Measurements from ENCODE around the gene BRINP3.

Gene BRINP3

GRCh38 chr1:190274721-190275120 is 202.9 kb downstream of the BRINP3 start:
- TF ChIP-seq TCF12 (IDR thresholded peaks at IDR 0.05; ENCODE audit: low read depth) (no peak), FOXM1 (IDR thresholded peaks at IDR 0.05; ENCODE audit: borderline replicate concordance, low read depth) (no peak), YY1 (IDR thresholded peaks at IDR 0.05; ENCODE audit: low read depth) (no peak), CEBPB (IDR thresholded peaks at IDR 0.05) (no peak), ZBTB7A (IDR thresholded peaks at IDR 0.05; ENCODE audit: low read depth) (no peak), NFIC (IDR thresholded peaks at IDR 0.05) (no peak), REST (IDR thresholded peaks at IDR 0.05; ENCODE audit: low read depth) (no peak), CREB1 (IDR thresholded peaks at IDR 0.05; ENCODE audit: low read depth) (no peak), TEAD4 (IDR thresholded peaks at IDR 0.05) (no peak)

- TF ChIP-seq TEAD4 (IDR thresholded peaks at IDR 0.05): no peak
- no peak for TF ChIP-seq EGR1 (IDR thresholded peaks at IDR 0.05)
- no peak for TF ChIP-seq FOXM1 (IDR thresholded peaks at IDR 0.05; ENCODE audit: borderline replicate concordance, low read depth)
- TF ChIP-seq MAX (IDR thresholded peaks at IDR 0.05): no peak
- TF ChIP-seq CREB1 (IDR thresholded peaks at IDR 0.05; ENCODE audit: low read depth): no peak
- no peak for TF ChIP-seq ZBTB7A (IDR thresholded peaks at IDR 0.05; ENCODE audit: low read depth)
- no peak for TF ChIP-seq RAD21 (IDR thresholded peaks at IDR 0.05; ENCODE audit: low read depth)
- TF ChIP-seq EP300 (IDR thresholded peaks at IDR 0.05; ENCODE audit: borderline replicate concordance): no peak
- TF ChIP-seq TAF1 (IDR thresholded peaks at IDR 0.05; ENCODE audit: low read depth): no peak
- TF ChIP-seq CEBPB (IDR thresholded peaks at IDR 0.05): no peak
- TF ChIP-seq USF1 (IDR thresholded peaks at IDR 0.05): no peak
- TF ChIP-seq REST (IDR thresholded peaks at IDR 0.05; ENCODE audit: low read depth): no peak
- no peak for TF ChIP-seq YY1 (IDR thresholded peaks at IDR 0.05; ENCODE audit: low read depth)
Measured at GRCh38 chr1:190273161-190273560, 204.5 kb downstream of the BRINP3 start.

- TF ChIP-seq ZBTB7A (IDR thresholded peaks at IDR 0.05; ENCODE audit: low read depth): no peak
- TF ChIP-seq MAX (IDR thresholded peaks at IDR 0.05): no peak
- no peak for TF ChIP-seq USF1 (IDR thresholded peaks at IDR 0.05)
- no peak for TF ChIP-seq TCF12 (IDR thresholded peaks at IDR 0.05; ENCODE audit: low read depth)
- TF ChIP-seq EGR1 (IDR thresholded peaks at IDR 0.05): no peak
- no peak for TF ChIP-seq TAF1 (IDR thresholded peaks at IDR 0.05; ENCODE audit: low read depth)
- TF ChIP-seq REST (IDR thresholded peaks at IDR 0.05; ENCODE audit: low read depth): no peak
- TF ChIP-seq EP300 (IDR thresholded peaks at IDR 0.05; ENCODE audit: borderline replicate concordance): no peak
- TF ChIP-seq CREB1 (IDR thresholded peaks at IDR 0.05; ENCODE audit: low read depth): no peak
- TF ChIP-seq TEAD4 (IDR thresholded peaks at IDR 0.05): no peak
- TF ChIP-seq RAD21 (IDR thresholded peaks at IDR 0.05; ENCODE audit: low read depth): no peak
- TF ChIP-seq FOXM1 (IDR thresholded peaks at IDR 0.05; ENCODE audit: borderline replicate concordance, low read depth): no peak
- TF ChIP-seq YY1 (IDR thresholded peaks at IDR 0.05; ENCODE audit: low read depth): no peak
- no peak for TF ChIP-seq CEBPB (IDR thresholded peaks at IDR 0.05)
- no peak for TF ChIP-seq NFIC (IDR thresholded peaks at IDR 0.05)
Measured at GRCh38 chr1:190262538-190262937, 215.1 kb downstream of the BRINP3 start.

- TF ChIP-seq USF1 (IDR thresholded peaks at IDR 0.05) (no peak), TEAD4 (IDR thresholded peaks at IDR 0.05) (no peak), ZBTB7A (IDR thresholded peaks at IDR 0.05; ENCODE audit: low read depth) (no peak), TAF1 (IDR thresholded peaks at IDR 0.05; ENCODE audit: low read depth) (no peak), CEBPB (IDR thresholded peaks at IDR 0.05) (no peak), TCF12 (IDR thresholded peaks at IDR 0.05; ENCODE audit: low read depth) (no peak)
Measured at GRCh38 chr1:190259424-190259823, 218.2 kb downstream of the BRINP3 start.

Measured in Ishikawa (cell line).